Endometrium (tissue), 2 donors: Measurements from ENCODE around the gene CRABP1.

Experiments used
- FAIRE-seq: peaks from 2 replicates; lab custom pipeline; 2012; peaks lifted over from hg19 to GRCh38; lab: Jason Lieb, UNC
- donor health status: control.
- donor health status: control.

The CRABP1 gene

DNA sequence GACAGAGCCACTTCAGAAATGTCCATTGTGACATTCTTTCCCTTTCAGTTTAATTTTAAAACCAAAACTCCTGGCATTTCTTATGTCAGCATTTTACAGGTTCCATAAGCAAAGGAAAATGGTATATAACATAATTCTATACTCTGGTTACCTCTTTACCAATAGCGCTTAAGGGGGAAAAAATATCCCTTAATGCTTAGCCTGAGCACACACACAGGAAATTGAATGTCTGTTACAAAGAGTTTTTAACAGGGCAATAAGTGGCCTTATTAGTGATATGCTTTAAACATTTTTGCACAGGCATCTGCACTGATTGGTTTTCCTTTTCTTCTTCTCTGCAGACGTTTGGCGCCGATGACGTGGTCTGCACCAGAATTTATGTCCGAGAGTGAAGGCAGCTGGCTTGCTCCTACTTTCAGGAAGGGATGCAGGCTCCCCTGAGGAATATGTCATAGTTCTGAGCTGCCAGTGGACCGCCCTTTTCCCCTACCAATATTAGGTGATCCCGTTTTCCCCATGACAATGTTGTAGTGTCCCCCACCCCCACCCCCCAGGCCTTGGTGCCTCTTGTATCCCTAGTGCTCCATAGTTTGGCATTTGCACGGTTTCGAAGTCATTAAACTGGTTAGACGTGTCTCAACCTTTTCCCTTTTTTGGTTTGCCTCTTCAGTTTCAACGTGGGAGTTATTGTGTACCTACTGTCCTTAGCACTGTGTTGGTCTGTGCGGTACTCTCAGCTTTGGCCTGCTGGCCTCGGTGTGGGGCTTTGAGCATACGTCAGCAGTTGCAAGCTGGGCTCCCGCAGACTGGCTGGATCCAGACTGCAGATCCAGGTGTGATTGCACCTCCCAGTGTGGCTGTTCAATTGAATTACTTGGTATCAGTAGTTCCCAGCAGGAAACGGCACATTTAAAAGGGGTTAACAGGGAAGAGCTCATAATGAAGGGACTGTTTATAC is 7.7 kb downstream of the CRABP1 start:
- FAIRE-seq: no peak

DNA sequence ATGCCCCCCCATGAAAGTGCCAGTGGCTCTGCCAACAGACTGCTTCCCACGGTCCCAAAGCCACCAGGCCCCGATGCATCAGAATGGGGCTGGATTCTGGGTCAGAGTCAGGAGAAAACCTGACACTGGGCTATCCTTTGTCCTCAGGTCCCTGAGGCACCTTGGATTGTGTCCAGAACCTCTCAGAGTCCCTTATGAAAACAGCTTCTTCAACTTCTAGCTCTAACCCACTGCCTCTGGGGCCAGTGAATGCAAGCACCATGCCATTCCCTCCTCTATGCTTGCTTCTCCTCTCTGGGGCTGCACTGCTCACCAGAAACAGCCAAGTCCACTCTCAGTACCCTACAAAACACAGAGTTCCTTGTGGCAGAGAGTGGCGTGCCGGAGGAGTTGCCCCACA is 9.9 kb downstream of the CRABP1 start:
- no peak for FAIRE-seq

DNA sequence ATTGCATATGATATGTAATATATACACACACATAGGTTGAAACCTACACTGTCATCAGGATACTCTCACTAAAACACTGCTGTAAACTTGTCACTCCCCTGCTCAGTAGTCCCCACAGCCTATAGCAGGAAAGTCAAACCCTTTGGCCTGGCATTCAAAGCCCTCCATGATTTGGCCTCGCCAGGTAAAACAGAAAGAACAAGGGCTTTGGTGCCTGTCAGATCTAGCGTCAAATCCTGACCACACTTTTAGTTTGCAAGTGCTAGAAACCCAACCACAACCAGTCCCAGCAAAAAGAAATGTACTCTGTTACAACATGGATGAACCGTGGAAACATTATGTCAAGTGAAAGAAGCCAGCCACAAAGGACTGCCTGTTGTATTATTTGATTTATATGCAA is 11.4 kb downstream of the CRABP1 start:
- FAIRE-seq: no peak

DNA sequence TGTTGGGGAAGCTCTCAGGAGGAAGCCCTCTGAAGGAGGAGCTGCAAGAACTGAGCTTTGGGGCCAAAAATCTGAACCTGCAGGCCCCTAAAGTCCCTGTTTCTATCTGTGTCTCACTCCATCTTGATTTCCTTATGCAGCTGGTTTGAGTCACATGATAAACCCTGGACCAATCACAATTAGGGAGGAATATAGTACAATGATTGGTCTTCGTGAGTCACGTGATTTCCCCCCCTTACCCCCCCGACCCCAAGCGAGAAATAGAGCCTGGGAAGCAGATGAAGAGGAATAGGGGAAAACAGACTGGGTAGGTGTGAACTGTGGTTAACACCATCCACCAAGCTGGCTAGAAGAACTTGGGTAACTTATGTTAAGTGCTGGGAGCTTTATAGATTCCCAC is 12.9 kb downstream of the CRABP1 start:
- FAIRE-seq: no peak

DNA sequence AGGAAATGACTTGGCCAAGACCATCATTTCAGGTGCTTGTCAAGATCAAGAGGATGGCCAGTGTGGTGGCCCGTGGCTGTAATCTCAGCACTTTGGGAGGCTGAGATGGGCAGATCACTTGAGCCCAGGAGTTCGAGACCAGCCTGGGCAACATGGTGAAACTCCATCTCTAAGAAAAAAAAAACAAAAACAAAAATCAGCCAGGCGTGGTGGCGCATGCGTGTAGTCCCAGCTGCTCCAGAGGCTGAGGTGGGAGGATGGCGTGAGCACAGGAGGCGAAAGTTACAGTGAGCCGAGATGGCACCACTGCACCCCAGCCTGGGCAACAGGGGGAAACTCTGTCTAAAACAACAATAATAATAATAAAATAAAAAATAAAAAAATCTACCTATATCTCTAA is 15.0 kb downstream of the CRABP1 start:
- no peak for FAIRE-seq

DNA sequence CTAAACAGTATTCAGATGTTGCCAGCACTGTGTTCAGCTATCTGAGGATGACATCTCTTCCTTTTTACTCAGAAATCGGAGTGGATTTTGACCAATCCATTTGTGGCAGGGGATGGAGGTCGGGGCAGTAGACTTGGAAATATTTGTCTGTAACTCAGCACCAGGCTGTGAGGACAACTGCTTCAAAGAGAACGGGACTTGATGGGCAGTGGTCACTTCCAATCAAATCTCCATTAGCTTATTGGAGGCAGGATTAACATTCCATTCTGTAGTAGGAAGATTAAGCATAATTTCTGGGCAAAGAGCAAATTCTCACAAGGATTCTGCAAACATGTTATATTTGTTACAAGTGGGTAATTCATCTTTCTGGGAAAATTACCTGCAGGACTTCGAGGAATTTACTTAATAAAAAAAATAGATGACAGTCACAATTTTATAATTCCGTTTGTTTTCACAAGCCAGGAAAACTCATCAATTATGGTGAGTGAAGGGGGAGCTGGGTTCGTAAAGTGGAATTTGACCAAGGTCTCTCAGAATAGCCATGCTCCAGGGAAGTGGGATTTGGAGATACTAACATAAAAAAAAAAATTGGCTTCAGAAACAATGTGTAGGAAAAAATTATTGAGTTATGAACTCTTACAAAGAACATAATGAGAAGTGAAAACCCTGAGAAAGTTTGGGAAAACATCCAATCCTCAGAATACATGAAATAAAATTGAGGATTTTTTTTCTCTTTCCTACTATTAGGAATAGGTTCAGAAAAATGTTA is 18.1 kb downstream of the CRABP1 start:
- no peak for FAIRE-seq

DNA sequence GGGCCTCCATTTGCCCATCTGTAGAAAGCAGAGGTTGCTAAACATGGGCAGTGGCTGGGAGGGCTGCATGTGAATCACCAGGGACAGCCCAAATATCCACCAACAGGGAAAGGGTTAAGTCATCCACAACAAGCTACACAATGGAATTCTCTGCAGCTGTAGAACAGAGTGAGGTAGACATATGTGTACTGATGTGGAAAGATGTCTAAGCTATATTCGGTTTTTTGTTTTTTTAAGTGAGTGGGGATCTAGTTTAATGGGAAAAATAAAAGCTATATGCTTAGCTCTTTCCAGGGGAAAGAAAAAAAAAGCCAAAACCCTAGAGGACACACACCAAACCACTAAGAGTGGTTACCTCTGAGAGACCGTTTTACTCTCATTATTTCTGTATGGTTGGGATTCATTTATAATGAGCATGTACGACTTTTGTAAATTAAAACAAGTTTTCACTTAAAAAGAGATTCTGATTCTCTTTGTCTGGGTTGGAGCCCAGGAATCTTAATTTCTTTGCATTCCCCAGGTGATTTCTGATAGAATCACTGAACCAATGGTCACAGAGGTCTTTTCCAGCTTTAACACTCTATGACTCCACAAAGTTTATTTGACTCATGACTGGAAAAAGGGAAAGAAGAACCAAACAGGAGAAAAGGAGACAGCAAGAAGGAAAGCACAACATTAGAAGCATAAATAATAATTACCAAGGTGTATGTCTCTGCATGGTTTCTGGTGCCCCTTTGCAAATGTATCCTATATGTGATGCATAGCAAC is 19.1 kb downstream of the CRABP1 start:
- no peak for FAIRE-seq

DNA sequence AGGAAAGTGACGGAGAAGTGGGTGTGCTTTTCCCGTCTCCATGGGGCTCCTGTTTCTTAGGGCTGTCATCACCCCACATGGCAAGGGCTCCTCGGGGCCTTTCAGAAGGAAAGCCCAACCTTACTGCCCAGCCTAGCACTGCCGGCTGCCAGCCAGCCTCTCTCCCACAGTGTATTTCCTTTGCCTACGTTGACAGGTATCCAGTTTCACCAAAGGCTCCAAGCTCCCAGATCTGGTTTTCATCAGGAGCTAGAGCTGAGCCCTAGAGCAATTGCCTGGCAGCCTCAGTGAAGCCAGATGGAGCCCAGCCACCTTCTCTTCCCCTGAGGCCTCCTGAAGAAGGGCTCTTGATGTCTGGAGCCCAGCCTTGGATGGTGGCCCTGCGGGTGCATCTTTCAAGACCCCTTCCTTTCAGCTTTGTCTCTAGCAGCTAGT is 20.2 kb downstream of the CRABP1 start:
- FAIRE-seq: no peak

DNA sequence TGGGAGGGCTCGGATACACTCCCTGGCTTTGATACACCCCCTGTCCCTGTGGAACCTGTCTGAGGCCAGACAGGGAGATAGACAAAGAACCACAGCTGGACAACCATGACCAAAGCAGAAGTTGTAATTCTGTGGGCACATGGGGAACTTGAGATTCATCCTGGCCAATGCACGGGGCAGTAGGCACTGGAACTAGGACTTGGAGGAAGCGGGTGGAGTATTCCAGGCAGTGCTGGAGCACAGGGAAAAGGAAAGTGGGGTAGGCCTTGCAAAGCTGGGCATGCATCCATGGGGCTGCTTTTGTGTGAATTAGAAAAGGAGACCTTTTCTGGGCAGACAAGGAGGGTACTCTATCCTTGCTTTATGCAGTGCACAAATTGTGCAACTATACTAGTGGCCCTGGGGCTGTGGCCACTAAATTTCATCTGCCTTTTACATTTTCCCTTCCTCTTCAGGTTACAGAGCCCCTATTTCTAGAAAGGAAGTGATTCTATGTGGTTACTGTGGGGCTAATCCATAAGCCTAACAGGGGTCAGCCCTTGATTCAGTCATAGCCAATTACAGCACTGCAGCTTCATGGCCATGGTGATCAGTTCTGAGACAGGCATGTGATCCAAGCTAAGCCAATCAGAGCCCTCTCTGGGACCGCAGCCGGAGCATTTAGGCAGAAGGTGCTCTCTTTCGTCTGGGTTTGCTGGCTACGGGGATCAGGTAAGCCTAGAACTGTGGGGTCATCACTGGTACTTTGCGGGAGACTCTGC is 21.0 kb downstream of the CRABP1 start:
- no peak for FAIRE-seq

DNA sequence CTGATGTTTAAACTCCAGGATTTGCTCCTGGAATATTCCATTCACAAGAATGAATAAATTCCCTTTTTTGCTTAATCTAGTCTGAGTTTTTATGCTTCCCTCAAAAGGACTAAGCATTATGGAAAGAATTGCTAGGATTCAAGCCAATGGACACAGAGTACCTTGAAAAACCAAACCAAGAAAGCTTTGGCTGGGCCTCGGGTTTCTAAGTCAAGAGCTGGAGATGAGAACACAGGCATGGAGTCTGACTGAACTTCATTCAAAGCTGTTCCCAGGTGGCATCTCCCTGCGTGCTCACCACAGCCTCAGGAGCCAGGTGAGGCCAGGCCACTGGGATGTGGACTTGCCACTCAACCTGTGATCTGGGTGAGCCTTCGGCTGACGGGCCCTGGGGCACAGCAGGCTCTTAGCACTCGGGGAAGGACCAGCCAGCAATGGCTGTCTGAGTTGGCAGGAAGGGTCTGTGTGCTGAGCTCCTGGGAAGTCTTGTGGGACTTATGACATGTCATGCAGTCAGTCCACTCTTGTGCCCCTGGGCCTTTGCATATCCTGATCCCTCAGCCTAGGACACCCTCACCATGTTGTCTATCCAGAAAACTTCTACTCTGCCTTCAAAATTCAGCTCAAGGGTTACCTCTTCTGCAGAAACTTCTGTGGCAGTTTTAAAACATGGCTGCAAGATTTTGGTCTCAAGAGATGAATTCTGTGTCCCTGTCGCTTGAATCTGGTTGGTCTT is 21.8 kb downstream of the CRABP1 start:
- no peak for FAIRE-seq

DNA sequence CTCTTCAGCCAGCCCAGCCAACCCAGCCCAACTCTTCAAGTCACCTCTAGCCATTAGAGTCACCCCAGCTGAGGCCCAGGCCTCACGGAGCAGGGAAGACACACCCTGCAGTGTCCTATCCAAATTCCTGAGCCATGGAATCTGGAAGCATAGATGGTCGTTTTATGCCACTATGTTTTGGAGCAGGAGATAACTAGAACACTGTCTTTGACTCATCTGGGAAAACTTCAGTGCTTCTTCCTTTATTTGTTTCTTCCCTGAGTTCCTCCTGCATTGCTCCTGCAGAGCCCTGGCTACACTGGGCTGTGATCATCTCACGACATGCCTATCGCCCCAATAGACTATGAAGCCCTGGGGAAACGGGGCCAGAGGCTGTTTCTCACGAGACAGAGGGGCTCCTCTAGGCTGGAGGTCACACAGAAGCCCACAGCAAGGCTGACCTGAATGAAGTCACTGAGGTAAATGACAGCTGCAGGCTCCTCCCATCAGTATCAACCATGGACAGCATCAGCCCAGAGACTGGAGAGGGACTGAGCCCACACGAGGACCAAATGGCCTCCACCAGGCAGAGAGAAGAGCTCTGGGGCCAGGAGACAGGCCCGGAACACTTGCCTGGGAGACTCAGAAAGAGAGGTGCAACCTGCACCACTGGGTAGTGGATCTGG is 22.7 kb downstream of the CRABP1 start:
- FAIRE-seq: no peak

DNA sequence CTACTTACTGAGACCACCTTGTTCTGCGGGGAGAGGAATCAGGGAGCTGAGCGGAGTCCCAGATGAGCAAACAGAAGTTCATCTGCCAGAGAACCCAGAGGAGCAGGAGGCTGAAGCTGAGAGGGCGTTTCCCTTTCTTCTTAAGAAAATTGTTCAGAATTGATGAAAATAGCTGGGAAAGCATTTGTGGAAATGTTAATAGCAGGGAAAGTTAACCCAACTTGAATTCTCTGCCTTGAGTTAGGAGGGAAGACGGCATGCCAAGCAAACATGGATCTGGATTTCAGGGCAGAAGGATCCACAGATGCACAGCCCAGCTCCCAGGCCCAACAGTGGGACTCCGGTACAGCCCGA is 23.2 kb downstream of the CRABP1 start:
- no peak for FAIRE-seq

DNA sequence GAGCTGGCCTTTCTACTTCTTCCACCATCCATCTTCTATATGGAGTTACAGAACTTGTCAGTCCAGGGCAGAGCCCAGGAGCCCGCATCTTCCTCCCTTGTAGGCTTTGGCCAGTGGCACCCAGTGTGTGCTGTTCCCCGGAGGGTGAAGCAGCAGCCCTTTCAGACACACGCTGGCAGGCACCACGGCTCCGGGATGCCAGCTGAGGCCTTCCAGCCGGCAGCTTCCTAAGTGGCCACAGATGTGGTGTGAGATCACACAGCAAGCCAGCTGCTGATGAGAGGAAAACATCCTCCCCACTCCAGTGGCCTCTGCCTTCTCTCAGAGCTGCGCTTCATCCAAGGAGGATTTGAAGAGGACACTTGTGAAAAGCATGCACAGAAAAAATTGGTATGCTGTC is 24.1 kb downstream of the CRABP1 start:
- FAIRE-seq: no peak

DNA sequence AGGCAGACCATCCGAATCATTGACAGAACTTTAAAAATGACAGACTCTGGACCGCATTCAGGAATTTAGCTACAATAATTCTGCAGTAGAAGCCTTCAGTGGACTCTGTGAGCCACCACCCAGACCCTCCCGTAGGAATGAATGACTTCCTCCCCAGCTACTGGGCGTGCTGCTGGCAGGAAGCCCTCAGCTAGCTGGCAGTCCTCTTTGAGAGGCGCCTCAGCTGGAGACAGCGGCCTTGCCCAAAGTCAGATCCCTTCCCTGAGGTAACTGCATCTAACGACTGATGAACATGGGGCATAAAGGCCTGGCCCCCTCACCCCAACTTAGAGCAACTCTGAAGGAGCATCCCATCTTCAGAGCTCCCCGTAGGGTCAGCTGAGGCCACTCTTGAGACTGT is 25.8 kb downstream of the CRABP1 start:
- no peak for FAIRE-seq

DNA sequence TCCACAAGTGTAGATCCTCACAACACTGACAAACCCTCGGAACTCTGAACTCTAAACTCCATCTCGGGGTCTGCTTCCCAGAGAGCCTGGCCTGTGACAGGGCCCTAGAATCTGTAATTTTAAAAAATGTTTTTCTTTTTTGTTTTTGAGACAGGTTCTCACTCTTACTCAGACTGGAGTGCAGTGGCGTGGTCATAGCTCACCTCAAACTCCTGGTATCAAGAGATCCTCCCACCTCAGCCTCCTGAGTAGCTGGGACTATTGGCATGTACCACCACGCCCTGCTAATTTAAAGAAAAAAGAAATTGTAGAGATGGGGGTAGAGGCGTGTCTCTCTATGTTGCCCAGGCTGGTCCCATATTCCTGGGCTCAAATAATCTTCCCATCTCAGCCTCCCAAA is 26.2 kb downstream of the CRABP1 start:
- no peak for FAIRE-seq

DNA sequence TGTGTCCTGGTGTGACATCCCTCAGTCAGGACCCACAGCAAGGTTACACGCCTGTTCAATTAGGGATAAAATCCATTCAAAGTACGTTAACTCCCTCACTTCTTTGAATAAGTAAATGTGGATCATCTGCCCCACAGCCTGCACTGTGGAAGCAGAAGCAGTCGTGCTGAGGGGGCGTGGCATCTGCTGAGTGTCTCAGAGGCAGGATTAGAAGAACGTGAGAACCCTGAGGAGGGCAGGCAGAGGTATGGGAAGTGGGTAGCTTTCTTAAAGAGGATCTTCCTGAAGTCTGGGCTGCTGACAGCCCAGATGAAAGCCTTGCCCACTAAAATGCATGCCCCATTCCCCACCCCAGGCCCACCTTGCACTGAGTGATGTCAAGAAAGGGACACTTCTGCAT is 28.5 kb downstream of the CRABP1 start:
- FAIRE-seq: no peak

DNA sequence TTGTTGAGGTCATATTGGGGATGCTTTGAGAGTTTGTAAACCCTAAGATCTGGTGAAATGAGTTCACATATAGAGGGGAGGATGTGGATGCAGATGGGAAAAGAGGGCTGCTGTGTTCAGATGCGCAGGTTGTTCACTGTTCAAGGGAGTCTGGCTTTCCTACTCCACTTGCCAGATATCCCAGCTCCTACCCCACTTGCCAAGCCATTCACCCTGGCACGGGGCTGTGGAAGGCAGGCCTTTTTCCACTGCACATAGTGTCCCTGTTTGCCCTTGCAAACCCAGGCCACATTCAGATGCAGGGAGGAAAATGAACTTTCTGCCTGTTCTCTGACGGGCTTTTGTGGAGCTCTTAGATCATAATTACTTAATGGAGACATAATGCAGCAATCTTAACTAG is 29.0 kb downstream of the CRABP1 start:
- no peak for FAIRE-seq

DNA sequence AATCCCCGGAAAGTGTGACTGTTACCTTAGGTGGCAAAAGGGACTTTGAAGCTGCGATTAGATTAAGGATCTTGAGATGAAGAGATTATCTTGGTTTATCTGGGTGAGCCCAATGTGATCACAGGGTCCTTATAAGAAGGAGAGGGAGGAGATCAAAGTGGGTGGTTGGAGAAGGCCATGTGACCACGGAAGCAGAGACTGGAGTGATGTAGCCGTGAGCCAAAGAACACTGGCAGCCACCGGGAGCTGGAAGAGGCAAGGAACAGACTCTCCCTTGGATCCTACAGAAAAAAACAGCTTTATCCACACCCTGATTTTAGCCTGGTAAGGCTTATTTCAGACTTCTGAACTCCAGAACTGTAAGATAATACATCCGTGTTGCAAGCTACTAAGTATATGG is 29.9 kb downstream of the CRABP1 start:
- no peak for FAIRE-seq

DNA sequence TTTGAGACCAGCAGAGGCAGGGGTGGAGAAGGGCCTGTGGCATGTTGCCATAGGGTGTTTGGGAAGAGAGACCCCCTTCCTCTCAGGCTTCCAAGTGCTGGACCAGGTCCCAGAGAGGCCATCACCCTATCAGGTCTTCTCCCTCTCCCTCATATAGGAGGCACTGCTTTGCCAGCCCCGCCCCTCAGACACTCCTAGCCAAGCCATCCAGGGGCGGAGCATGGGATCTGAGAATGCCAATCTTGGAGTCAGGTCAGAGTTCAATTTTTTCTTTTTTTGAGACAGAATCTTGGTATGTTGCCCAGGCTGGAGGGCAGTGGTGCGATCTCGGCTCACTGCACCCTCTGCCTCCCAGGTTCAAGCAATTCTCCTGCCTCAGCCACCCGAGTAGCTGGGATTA is 32.7 kb downstream of the CRABP1 start:
- FAIRE-seq: no peak
